Neuronal stem cell (in vitro differentiated cells): ENCODE data around the gene PLRG1.

Experiments used
- DNase-seq: peaks from one replicate; pipeline ENCODE4 v3.0.0-alpha.2; 2013; ENCODE audit warnings: low spot score
- H2AFZ ChIP-seq: one replicate; pipeline ENCODE4 v1.6.1; 2013; ENCODE audit warnings: mild to moderate bottlenecking, low read length, inconsistent platforms
- H2AK5ac ChIP-seq: 2 replicates; pipeline ENCODE4 v1.6.1; 2013; ENCODE audit warnings: low read depth, mild to moderate bottlenecking, inconsistent platforms, low read length, moderate library complexity, mixed read lengths
- H2BK120ac ChIP-seq: 2 replicates; pipeline ENCODE4 v1.6.1; 2013; ENCODE audit warnings: low read depth, mild to moderate bottlenecking, inconsistent platforms, low read length, moderate library complexity, mixed read lengths
- H2BK12ac ChIP-seq: one replicate; pipeline ENCODE4 v1.6.1; 2013; ENCODE audit warnings: low read length, inconsistent platforms
- H2BK15ac ChIP-seq: 2 replicates; pipeline ENCODE4 v1.6.1; 2013; ENCODE audit warnings: mild to moderate bottlenecking, low read length, inconsistent platforms, mixed read lengths
- H2BK5ac ChIP-seq: one replicate; pipeline ENCODE4 v1.6.1; 2013; ENCODE audit warnings: inconsistent platforms, mild to moderate bottlenecking, low read length, moderate library complexity
- H3K14ac ChIP-seq: one replicate; pipeline ENCODE4 v1.6.1; 2013; ENCODE audit warnings: low read length, inconsistent platforms
- H3K18ac ChIP-seq: 2 replicates; pipeline ENCODE4 v1.6.1; 2013; ENCODE audit warnings: low read length, inconsistent platforms
- H3K23ac ChIP-seq: 2 replicates; pipeline ENCODE4 v1.6.1; 2013; ENCODE audit warnings: low read depth, mild to moderate bottlenecking, mixed read lengths, low read length, inconsistent platforms; ENCODE audit not compliant: poor library complexity
- H3K27ac ChIP-seq: replicated peaks from 3 replicates; pipeline ENCODE4 v1.5.1; 2013; ENCODE audit warnings: low read length, inconsistent platforms
- H3K27me3 ChIP-seq, 3 experiments: 2 replicates each; pipeline ENCODE4 v1.6.1; 2013; ENCODE audit warnings: low read length in 3 of 3, mild to moderate bottlenecking in 2 of 3, inconsistent platforms in 1 of 3, low read depth in 1 of 3, mixed read lengths in 1 of 3, moderate library complexity in 1 of 3; ENCODE audit not compliant: control insufficient read depth in 3 of 3, insufficient read depth in 3 of 3
- H3K36me3 ChIP-seq, 2 donors: replicated peaks in 1 of 2; 2 replicates each; pipeline ENCODE4 v1.6.1; 2013; ENCODE audit warnings: low read length in 2 of 2; ENCODE audit not compliant: control insufficient read depth in 2 of 2, insufficient read depth in 2 of 2
- H3K4ac ChIP-seq: 2 replicates; pipeline ENCODE4 v1.6.1; 2013; ENCODE audit warnings: inconsistent platforms, mild to moderate bottlenecking, low read length, moderate library complexity
- H3K4me1 ChIP-seq, 2 donors: 1 replicate in 1 of 2; 2 replicates in 1 of 2; pipeline ENCODE4 v1.6.1; 2013; ENCODE audit warnings: low read length in 2 of 2, low read depth in 1 of 2; ENCODE audit not compliant: control insufficient read depth in 2 of 2, insufficient read depth in 1 of 2
- H3K4me2 ChIP-seq: one replicate; pipeline ENCODE4 v1.6.1; 2013; ENCODE audit warnings: mild to moderate bottlenecking, low read length, inconsistent platforms; ENCODE audit not compliant: insufficient read depth, poor library complexity, severe bottlenecking
- H3K4me3 ChIP-seq, 2 donors: 2 replicates each; pipeline ENCODE4 v1.5.1; 2013; ENCODE audit warnings: low read length in 2 of 2, mild to moderate bottlenecking in 2 of 2, inconsistent platforms in 1 of 2, moderate library complexity in 1 of 2
- H3K79me1 ChIP-seq: one replicate; pipeline ENCODE4 v1.6.1; 2013; ENCODE audit warnings: low read depth, mild to moderate bottlenecking, inconsistent platforms, low read length, moderate library complexity
- H3K9ac ChIP-seq: one replicate; pipeline ENCODE4 v1.6.1; 2013; ENCODE audit warnings: mild to moderate bottlenecking, low read depth, low read length, inconsistent platforms; ENCODE audit not compliant: poor library complexity
- H3K9me3 ChIP-seq, 2 donors: replicated peaks in 1 of 2; 2 replicates each; pipeline versions ENCODE3 to v1.6.1; 2013; ENCODE audit warnings: low read length in 2 of 2, mild to moderate bottlenecking in 2 of 2, inconsistent platforms in 1 of 2, low read depth in 1 of 2, mixed read lengths in 1 of 2, moderate library complexity in 1 of 2; ENCODE audit not compliant: control insufficient read depth in 2 of 2, insufficient read depth in 1 of 2
- H4K8ac ChIP-seq: one replicate; pipeline ENCODE4 v1.6.1; 2013; ENCODE audit warnings: low read depth, mild to moderate bottlenecking, inconsistent platforms, low read length, moderate library complexity
- H4K91ac ChIP-seq: one replicate; pipeline ENCODE4 v1.6.1; 2013; ENCODE audit warnings: low read length, low read depth, mild to moderate bottlenecking, inconsistent platforms; ENCODE audit not compliant: poor library complexity
- WGBS, 2 donors: extraction: QIAGEN DNeasy Blood & Tissue Kit; methylation state at CpG; one replicate each; pipeline ENCODE4 v1.1.7; 2013; ENCODE audit warnings: missing lambda C conversion rate in 2 of 2, mixed read lengths in 1 of 2; ENCODE audit not compliant: insufficient read length in 2 of 2, insufficient replicate concordance in 1 of 2; ENCODE audit errors: extremely low coverage in 2 of 2; 5-methylcytosine and 5-hydroxymethylcytosine counted together

Gene PLRG1

DNA sequence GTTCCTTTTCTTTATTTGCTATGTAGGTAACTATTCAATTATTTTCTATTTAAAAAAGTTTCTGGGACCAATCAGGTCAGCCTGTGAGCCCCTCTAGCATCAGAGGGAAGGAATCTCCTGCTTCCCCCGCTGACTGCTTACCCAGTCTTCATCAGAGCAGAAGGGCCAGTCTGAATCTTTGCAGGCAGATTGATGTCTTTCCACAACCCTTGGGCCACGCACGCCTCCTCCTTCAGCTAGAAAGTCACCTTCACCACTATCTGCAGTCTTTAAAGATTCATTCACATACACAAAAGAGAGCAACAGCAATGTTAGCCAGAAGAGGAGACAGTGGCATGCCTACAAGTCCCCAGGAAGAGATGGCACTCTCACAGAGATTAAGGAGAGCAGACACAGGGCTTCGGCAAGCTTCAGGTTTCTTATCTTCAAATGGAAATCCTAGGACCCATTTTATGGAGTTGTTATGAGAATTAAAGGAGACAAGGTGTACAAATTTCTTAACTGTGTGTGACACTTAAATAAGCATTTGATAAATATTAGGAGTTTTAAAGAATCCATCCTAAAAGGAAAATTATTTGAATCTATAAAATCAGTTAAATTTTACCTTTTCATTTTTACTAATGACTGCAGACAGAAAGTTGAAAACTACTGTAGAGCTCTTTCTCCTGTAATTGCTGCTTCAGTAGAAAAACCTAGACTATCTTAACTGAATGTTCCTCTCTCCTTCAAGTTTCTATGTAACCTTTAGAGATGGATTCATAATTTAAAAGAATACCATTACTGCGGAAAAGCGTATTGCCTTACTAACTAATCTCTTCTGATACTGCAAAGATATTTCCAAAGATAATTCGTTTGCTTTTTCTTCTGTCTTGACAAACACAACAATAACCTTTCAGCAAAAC, 39.3 kb upstream of the PLRG1 start:
- Histone ChIP-seq H3K23ac (no peak overlapping the region), H3K18ac (no peak overlapping the region), H3K4me3 (no peak overlapping the region), H3K4me1 (peaks cover 0 to 8% of the 10 kb centered on the region in 2 donors), H3K14ac (no peak overlapping the region), H3K36me3 (no peaks in the 10 kb centered on the region), H3K4me2 (no peak overlapping the region), H4K91ac (peak overlapping the region; percentile 14), H2BK120ac (no peak overlapping the region), H2BK12ac (no peak overlapping the region), H3K9me3 (no peaks in the 10 kb centered on the region), H4K8ac (no peak overlapping the region), H3K79me1 (no peaks in the 10 kb centered on the region), H2BK15ac (no peak overlapping the region), H2AFZ (no peak overlapping the region), H3K9ac (no peak overlapping the region), H2AK5ac (no peak overlapping the region), H3K27ac (no peak overlapping the region), H3K27me3 (peaks cover 0 to 4% (median 0%) of the 10 kb centered on the region in 3 experiments), H3K4ac (no peak overlapping the region), H2BK5ac (no peak overlapping the region)
- no peak for DNase-seq
- no CpG with 5 or more reads among the region's 7 CpGs for WGBS, 2 donors

- no peak overlapping the region for H3K4me2 ChIP-seq
- no peak overlapping the region for H3K27ac ChIP-seq
- H2AK5ac ChIP-seq = no peak overlapping the region
- no peak overlapping the region for H3K4ac ChIP-seq
- no peak overlapping the region for H3K14ac ChIP-seq
- DNase-seq = no peak
- no CpG with 5 or more reads among the region's 2 CpGs for WGBS, 2 donors
- no peaks in the 10 kb centered on the region for H3K9me3 ChIP-seq
- no peak overlapping the region for H3K18ac ChIP-seq
- H2BK120ac ChIP-seq = no peak overlapping the region
- H2BK5ac ChIP-seq = no peak overlapping the region
- peaks cover 0 to 7% (median 0%) of the 10 kb centered on the region in 3 experiments for H3K27me3 ChIP-seq
- H3K4me1 ChIP-seq = peaks cover 0 to 8% of the 10 kb centered on the region in 2 donors
- H2AFZ ChIP-seq = no peak overlapping the region
- no peaks in the 10 kb centered on the region for H3K79me1 ChIP-seq
- no peak overlapping the region for H3K23ac ChIP-seq
- no peak overlapping the region for H3K9ac ChIP-seq
- no peaks in the 10 kb centered on the region for H3K36me3 ChIP-seq
- no peak overlapping the region for H2BK15ac ChIP-seq
- no peak overlapping the region for H4K8ac ChIP-seq
- H4K91ac ChIP-seq = no peak overlapping the region
- H2BK12ac ChIP-seq = no peak overlapping the region
- no peak overlapping the region for H3K4me3 ChIP-seq
These were observed 38.0 kb upstream of the PLRG1 start for GRCh38 chr4:154588198-154588597.

GRCh38 chr4:154586296-154587033, 36.3 kb upstream of the PLRG1 start:
- no peak overlapping the region for H3K4me3 ChIP-seq
- no peak overlapping the region for H2AK5ac ChIP-seq
- WGBS, 2 donors = no CpG with 5 or more reads among the region's 13 CpGs
- no peaks in the 10 kb centered on the region for H3K9me3 ChIP-seq
- H2BK15ac ChIP-seq = no peak overlapping the region
- H2BK120ac ChIP-seq = no peak overlapping the region
- no peak overlapping the region for H3K14ac ChIP-seq
- H3K4me2 ChIP-seq = no peak overlapping the region
- H2AFZ ChIP-seq = no peak overlapping the region
- peaks cover 0 to 7% (median 0%) of the 10 kb centered on the region in 3 experiments for H3K27me3 ChIP-seq
- H2BK5ac ChIP-seq = no peak overlapping the region
- H3K4me1 ChIP-seq = peaks cover 0 to 8% of the 10 kb centered on the region in 2 donors
- no peaks in the 10 kb centered on the region for H3K36me3 ChIP-seq
- no peak overlapping the region for H4K91ac ChIP-seq
- no peak overlapping the region for H3K23ac ChIP-seq
- H2BK12ac ChIP-seq = no peak overlapping the region
- DNase-seq = no peak
- H3K4ac ChIP-seq = no peak overlapping the region
- no peak overlapping the region for H3K27ac ChIP-seq
- H3K9ac ChIP-seq = no peak overlapping the region
- no peak overlapping the region for H4K8ac ChIP-seq
- H3K18ac ChIP-seq = no peak overlapping the region
- no peaks in the 10 kb centered on the region for H3K79me1 ChIP-seq
